ENCODE measurements around the gene PLP1. TPM values are rescaled to one million over a fixed set of nuclear protein-coding genes. Genes with fewer than 3 reads are reported as not detected.

The PLP1 gene
- polyA plus RNA-seq, 3 donors: not detected

- DNase-seq: no peak
- H3K4me1 Mint-ChIP-seq: no peaks in the 10 kb centered on the region
- H3K4me3 Mint-ChIP-seq: no peak overlapping the region
- H3K36me3 Mint-ChIP-seq: no peaks in the 10 kb centered on the region
- no peaks in the 10 kb centered on the region for H3K4me1 ChIP-seq (ENCODE audit: control insufficient read depth in 1 of 2, insufficient read depth in 2 of 2, low read length in 2 of 2)
- H3K4me2 ChIP-seq (replicated peaks; ENCODE audit: extremely low read depth, low read length, poor library complexity, severe bottlenecking): no peak overlapping the region
- no peak for TF ChIP-seq CTCF (IDR thresholded peaks at IDR 0.05)
- H3K9me3 ChIP-seq (replicated peaks in 1 of 2; ENCODE audit: control insufficient read depth in 1 of 2, insufficient read depth in 1 of 2, low read length in 2 of 2): no peaks in the 10 kb centered on the region
- H3K79me2 ChIP-seq (ENCODE audit: insufficient read depth, low read length): no peaks in the 10 kb centered on the region
- H2AFZ ChIP-seq (ENCODE audit: insufficient read depth, low read depth, low read length, poor library complexity, severe bottlenecking): no peak overlapping the region
- intact Hi-C loops (cut with micrococcal nuclease): no loop called here
- WGBS (ENCODE audit: insufficient coverage): no CpG with 5 or more reads among the region's 4 CpGs
- H3K4me3 ChIP-seq (replicated peaks in 1 of 3; ENCODE audit: low read depth in 2 of 3, low read length in 3 of 3): no peak overlapping the region
- peaks cover 0 to 2% (median 0%) of the 10 kb centered on the region in 3 donors for H3K27me3 Mint-ChIP-seq (ENCODE audit: low read depth in 3 of 3)
- no peaks in the 10 kb centered on the region for H4K20me1 ChIP-seq (ENCODE audit: insufficient read depth, low read length)
- H3K27ac ChIP-seq (ENCODE audit: low read depth in 1 of 2, low read length in 2 of 2): no peak overlapping the region
- no peak overlapping the region for H3K9ac ChIP-seq (ENCODE audit: insufficient read depth, low read length, poor library complexity, severe bottlenecking)
- H3K36me3 ChIP-seq (replicated peaks in 1 of 2; ENCODE audit: control insufficient read depth in 1 of 2, insufficient read depth in 2 of 2, low read length in 2 of 2): no peaks in the 10 kb centered on the region
- H3K9me3 Mint-ChIP-seq: no peaks in the 10 kb centered on the region
- H3K27me3 ChIP-seq (ENCODE audit: control insufficient read depth in 2 of 2, insufficient read depth in 2 of 2, low read length in 2 of 2): no peaks in the 10 kb centered on the region
- H3K27ac Mint-ChIP-seq: no peak overlapping the region
These were observed 4.4 kb downstream of the PLP1 start for GRCh38 chrX:103781062-103781402.

- TF ChIP-seq CTCF (IDR thresholded peaks at IDR 0.05): no peak
- Mint-ChIP-seq H3K27me3 (ENCODE audit: low read depth in 3 of 3) (peaks cover 0 to 5% (median 0%) of the 10 kb centered on the region in 3 donors), H3K4me1 (no peaks in the 10 kb centered on the region), H3K36me3 (no peaks in the 10 kb centered on the region), H3K9me3 (no peaks in the 10 kb centered on the region), H3K4me3 (no peak overlapping the region), H3K27ac (no peak overlapping the region)
- Histone ChIP-seq H3K4me2 (replicated peaks; ENCODE audit: extremely low read depth, low read length, poor library complexity, severe bottlenecking) (no peak overlapping the region), H4K20me1 (ENCODE audit: insufficient read depth, low read length) (no peaks in the 10 kb centered on the region), H3K9me3 (replicated peaks in 1 of 2; ENCODE audit: control insufficient read depth in 1 of 2, insufficient read depth in 1 of 2, low read length in 2 of 2) (no peaks in the 10 kb centered on the region), H3K27me3 (ENCODE audit: control insufficient read depth in 2 of 2, insufficient read depth in 2 of 2, low read length in 2 of 2) (no peaks in the 10 kb centered on the region), H3K4me1 (ENCODE audit: control insufficient read depth in 1 of 2, insufficient read depth in 2 of 2, low read length in 2 of 2) (no peaks in the 10 kb centered on the region), H3K79me2 (ENCODE audit: insufficient read depth, low read length) (no peaks in the 10 kb centered on the region), H2AFZ (ENCODE audit: insufficient read depth, low read depth, low read length, poor library complexity, severe bottlenecking) (no peak overlapping the region), H3K27ac (ENCODE audit: low read depth in 1 of 2, low read length in 2 of 2) (no peak overlapping the region), H3K9ac (ENCODE audit: insufficient read depth, low read length, poor library complexity, severe bottlenecking) (no peak overlapping the region), H3K4me3 (replicated peaks in 1 of 3; ENCODE audit: low read depth in 2 of 3, low read length in 3 of 3) (no peak overlapping the region), H3K36me3 (replicated peaks in 1 of 2; ENCODE audit: control insufficient read depth in 1 of 2, insufficient read depth in 2 of 2, low read length in 2 of 2) (no peaks in the 10 kb centered on the region)
- intact Hi-C loops (cut with micrococcal nuclease): no loop called here
- no peak for DNase-seq
- no CpG with 5 or more reads among the region's 1 CpG for WGBS (ENCODE audit: insufficient coverage)
These were observed 5.1 kb downstream of the PLP1 start for GRCh38 chrX:103781706-103782105.
